ENCODE measurements around the gene VSIG10L.

Gene VSIG10L

DNA sequence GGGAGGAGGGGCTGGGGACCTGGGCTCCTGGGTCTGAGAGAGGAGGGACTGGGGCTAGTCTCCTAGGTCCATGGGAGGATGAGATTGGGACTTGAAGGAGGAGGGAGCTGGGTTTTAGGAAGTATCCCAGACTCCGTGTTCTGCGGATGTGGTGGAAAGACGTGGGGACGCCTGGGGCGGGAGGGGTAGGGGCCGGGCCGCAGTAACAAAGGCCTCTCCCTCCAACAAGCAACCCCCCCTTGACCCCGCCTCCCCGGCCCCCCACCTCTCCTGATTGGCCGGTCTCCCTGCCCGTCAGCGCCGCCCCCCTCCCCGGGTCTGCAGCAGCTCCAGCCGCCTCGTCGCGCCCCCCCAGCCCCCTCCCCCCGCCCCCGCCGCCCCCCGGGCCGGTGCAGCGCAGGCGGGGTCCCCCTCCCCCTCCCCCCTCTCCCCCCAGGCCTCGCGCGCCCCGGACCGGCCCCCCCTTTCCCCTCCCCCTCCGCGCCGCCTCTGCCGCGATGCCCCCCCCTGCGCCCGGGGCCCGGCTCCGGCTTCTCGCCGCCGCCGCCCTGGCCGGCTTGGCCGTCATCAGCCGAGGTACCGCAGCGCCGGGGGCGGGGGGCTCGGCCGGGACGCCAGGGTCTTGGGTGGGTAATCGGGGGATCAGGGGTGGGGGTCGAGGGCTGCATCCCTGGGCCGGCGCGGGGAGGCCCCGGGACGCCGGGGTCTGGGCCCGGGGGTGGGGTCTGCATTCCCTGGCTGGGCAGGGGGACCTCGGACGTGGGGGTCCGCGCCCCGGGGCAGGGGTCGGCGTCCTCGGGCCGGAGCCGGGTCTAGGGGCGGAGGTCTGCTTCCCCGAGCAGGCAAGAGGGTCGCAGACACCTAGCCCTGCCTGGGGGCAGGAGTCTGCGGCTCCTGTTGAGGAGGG, 30.3 kb downstream of the VSIG10L start, which contains the start of gene IGLON5:
IGLON5 (plus strand) TSS at position 294 of the 907 bp plus-strand sequence; CDS start at position 498, 204 bp downstream.
- peak; percentile 32 for DNase-seq

DNA sequence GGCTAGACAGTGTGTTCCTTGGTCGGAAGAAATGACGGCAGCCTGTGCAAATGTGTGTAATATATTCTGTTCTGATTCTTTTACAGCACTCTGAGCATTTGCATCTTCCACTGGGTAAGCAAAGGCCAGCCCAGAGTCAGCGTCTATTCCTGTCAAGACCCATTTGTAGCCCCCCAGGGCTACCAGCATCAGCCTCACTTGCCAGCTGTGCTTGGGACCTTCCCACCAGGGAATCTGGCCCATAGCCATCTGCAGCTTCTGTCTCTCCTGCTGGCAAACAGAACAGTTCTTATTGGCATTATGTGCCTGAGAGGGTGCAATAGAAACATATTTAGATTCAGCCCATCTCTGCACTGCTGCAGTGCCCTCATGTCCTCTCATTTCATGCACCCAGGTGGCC, 36.5 kb downstream of the VSIG10L start:
- no peak for DNase-seq

DNA sequence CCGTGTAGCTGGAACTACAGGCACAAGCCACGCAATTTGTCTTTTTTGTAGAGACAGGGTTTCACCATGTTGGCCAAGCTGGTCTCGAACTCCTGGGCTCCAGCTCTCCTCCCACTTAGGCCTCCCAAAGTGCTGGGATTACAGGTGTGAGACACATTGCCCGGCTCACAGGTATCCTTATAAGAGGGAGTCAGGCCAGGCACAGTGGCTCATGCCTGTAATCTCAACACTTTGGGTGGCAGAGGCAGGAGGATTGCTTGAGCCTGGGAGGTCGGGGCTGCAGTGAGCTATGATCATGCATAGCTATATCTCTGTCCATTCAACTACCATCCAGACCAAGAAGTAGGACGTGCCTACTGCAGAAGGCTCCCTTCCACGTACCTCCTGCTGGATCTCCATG, 40.7 kb downstream of the VSIG10L start:
- DNase-seq = no peak

DNA sequence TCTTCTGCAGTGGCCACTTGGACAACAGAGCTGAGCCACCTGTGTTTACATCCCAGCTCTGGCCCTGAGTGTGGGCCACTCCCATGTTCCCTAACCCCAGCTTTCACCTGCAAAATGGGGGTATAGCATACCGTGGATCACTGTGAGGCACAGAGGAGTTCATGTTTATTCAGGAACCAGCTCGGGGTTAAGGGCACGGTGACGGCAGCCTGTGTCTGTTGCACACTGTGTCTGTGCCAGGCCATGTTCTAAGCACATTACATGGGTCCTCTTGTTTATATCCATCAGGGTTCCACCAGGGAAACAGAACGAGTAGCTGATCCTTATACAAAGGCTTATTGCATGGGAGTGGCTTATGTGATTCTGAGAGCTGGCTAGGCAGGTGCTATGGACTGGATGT, 44.5 kb downstream of the VSIG10L start:
- DNase-seq = no peak

DNA sequence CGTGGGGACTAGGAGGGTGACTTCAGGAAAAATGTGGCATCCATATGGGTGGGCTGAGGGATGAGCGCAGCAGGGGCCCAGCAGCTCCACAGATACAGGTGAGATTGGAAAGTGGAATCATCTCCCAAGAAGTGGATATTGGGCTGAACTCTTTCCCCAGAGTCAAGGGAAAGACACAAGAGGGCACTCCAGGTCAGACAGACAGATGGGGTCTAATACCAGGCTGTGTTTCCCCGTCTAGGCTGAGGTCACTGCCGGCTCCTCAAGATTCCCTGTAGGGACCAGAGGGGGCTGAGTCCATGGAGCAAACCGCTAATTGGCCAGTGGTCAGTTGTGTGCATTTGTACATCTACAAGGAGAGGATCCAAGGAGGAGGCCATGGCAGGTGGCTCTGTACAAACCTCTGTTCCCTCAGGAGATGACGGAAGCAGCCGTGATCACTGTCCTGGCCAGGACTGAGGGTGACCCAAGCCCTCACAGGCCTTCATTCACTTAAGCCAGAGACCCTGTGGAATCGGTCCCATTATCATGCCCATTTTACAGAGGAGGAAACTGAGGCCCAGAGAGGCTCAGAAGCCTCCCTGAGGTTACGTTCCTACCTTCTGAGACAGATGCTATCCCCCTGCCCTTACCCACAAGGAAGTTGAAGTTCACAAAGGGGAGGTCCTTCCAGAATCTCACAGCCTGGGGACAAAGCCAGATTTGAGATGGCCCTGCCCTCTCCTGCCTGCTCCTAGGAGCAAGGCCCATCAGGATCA, 45.4 kb downstream of the VSIG10L start:
- DNase-seq = no peak

DNA sequence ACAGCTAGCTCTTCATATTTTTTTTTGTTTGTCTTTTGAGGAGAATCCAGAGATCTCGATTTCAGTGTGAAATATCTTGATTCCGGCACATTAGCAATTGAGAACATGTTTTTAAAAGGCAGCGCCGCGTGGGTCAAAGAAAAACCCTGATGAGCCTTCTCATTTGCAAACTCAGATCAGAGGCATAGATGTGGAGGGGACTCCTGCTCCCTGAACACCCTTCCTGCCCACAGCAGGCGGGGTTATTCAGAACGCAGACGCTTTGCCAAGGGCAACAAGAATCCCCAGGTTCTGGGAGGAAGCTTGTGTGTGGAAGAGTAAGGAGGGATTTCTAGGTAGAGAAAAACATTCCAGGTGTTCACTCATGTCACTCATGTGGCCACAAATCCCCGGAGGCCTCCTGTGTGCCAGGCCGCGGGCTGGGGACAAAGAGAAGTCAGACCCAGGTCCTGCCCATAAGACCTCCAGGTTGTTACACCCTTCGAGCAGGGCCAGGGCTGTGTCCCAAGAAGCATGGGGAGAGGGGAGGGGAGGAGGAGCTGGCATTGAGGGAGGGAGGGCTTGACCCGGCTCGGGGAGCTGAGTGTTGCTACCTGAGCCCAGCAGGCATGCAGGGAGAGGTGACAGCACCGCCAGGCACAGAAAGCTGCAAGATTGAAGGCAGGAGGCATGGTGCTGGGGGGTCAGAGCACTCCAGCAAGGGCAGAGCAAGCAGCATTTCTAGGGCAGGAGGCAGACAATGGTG, 46.4 kb downstream of the VSIG10L start:
- no peak for DNase-seq

DNA sequence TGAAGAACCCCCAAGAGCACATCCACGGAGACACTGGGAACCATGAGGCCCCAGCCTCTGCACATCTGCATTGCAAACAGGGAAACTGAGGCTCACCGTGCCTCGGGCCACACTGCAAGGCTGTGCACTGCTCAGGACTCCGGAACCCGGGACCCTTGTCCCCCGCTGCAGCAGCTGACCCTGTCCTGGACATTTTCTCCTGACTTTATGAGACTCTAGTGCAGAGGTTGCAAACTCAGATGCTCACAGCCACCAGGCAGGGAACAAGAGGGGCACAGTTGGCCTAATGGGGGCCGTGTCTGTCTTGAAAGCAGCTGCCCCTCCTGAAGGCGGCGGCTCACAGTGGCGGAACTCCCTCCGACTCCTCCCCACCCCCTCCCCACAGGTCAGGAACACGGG, 47.0 kb downstream of the VSIG10L start:
- DNase-seq = no peak

DNA sequence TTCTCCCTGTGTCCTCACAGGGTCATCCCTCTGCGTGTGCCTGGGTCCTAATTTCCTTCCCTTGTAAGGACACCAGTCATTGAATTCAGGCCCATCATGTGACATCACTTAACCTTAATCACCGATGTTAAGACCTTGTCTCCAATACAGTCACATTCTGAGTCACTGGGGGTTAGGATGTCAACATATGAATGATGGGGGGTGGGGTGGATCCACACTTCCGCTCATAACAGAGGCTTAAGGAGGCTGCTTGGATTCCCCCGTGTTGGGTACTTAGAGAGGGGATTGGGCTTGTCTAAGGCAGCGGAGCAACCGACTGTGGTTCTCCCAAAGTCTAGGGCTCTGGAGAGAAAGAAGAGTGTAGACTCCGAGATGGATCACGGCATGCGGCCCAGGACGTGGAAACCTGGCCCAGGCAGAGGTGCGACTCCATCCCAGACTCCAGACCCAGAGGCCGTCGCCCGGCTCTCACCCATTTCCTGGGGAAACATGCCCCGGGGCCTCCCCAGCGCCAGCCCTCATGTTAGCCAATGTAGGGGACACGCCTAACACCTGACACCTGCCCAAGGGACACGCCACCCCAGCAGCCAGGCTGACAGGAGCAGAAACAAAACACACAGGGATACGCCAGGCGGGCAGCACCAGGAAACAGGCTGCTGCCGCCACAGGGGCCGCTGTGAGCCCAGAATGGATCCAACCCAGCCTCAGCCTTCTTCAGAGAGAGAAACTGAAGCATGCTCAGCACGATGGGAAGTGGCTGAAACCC, 47.5 kb downstream of the VSIG10L start:
- DNase-seq = no peak

DNA sequence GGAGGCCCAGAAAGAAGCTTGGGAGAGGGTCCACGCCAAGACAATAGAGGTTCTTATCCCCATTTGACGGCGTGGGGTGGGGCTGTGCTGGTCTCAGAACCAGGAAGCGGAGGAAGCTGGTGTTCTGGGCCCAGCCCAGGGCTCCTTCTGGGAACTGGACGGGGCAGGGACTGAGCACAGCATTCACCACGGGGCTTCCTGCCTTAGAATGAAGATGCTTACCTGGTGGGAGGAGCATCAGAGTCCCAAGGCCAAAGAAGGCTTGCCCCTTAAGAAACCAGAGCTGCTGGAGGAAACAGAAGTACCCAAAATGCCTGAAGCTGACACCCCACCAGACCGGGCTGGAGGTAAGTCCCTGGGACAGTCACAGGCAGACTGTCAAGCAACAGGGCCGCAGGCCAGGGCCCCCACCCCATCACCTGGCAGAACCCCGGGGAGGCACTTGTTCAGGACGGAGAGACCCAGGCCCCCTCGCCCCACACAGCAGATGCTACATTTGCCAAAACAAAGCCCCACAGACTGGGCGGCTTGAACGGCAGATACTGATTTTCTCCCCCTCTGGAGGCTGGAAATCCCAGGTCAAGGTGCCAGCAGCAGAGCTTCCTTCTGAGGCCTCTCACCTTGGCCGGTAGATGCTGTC, 48.2 kb downstream of the VSIG10L start:
- no peak for DNase-seq

DNA sequence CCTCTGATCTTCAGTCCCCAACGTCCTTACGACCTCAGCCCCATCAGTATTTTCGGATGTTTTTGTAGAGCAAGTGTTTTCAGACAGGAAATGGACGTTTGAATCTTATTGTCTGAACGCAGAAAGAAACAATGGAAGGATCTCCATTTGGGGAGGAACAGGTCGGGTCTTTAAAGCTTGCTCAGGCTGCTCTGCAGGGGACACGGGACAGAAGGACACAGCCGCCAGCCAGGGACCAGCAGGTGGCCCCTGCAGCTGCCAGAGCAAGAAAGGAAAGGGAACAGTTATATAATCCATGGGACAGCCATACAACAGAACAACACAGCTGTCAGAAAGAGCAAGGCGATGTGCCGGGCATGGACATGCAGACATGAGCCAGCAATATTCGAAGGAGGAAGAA, 49.0 kb downstream of the VSIG10L start:
- DNase-seq = no peak

DNA sequence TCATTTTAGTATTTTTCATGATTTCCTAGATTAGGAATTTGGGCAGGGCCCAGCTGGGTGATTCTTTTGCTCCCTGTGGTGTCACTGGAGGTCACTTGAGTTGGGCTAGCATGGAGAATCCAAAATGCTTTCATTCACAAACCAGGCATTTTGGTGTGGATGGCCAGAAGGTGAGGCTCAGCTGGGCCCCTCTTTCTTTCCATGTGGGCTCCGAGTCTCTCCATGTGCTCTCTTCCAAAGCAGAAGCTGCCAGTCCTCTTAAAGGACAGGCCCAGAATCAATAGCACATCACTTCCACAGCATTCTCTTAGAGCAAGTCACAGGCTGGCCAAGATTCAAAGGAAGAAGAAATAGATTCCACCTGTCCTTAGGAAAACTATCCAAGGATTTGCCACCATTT, 52.3 kb downstream of the VSIG10L start:
- DNase-seq = no peak

DNA sequence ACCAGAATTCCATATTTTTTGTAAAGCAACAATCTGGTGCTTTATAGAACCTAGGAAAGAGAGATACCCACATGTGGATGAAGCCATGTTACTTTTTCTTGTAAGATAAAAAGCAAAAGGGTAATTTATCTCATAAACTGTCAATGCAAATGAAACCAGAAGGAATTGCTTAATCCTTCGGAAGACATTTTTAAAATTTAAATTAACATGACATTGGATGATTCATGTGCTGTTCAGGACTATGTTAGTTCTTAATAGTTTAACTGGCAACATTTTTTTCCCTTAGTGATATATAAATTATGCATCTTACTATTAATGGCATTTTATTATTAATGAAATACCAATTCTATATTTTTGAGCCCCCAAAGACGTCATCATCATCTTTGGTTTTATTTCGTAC, 56.3 kb downstream of the VSIG10L start:
- DNase-seq = no peak

DNA sequence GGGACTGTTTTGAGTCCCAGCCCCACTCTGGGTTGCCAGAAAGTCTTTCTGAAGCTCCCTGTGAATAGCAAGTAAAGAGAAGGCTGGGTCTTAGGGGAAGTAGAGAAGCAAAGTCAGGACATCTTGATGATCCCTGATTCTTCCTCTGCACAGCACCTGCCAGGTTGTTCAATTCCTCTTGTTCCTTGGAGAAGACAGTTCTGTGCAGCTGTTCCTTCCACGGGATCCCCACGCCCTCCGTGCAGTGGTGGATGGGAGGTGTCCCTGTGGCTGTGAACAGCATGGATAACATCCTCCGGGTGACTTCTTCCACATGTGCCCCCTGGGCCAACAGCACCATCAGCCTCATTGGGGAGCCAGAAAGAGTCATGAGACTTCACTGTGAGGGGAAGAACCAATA, 59.6 kb downstream of the VSIG10L start:
- no peak for DNase-seq

Measured in NCI-H2227 treated with DMSO at 0.1 percent for 48 hours (cell line).